Kidney (tissue), 14 donors: ENCODE measurements around the gene EHD4. TPM values are rescaled to one million over a fixed set of nuclear protein-coding genes. Genes with fewer than 3 reads are reported as not detected.

Source experiments
- DNase-seq, 5 donors: peaks; one replicate each; pipeline ENCODE4 v3.0.0-alpha.2; 2013 to 2020
- FAIRE-seq: peaks from 2 replicates; lab custom pipeline; 2012; peaks lifted over from hg19 to GRCh38; lab: Jason Lieb, UNC
- H3K27ac ChIP-seq, 2 donors: one replicate each; pipeline ENCODE4 v1.7.0; 2013; ENCODE audit warnings: low read depth in 2 of 2, low read length in 2 of 2, inconsistent platforms in 1 of 2
- H3K27me3 ChIP-seq: one replicate; pipeline ENCODE4 v1.7.1; 2013; ENCODE audit warnings: low read length, inconsistent platforms; ENCODE audit not compliant: control insufficient read depth, insufficient read depth
- H3K36me3 ChIP-seq, 3 donors: one replicate each; pipeline versions ENCODE4 v1.7.0 to v1.7.1; 2013; ENCODE audit warnings: low read length in 3 of 3, control low read depth in 1 of 3, inconsistent platforms in 1 of 3; ENCODE audit not compliant: insufficient read depth in 3 of 3, control insufficient read depth in 2 of 3
- H3K4me1 ChIP-seq, 3 donors: one replicate each; pipeline versions ENCODE4 v1.7.0 to v1.7.1; 2013; ENCODE audit warnings: low read length in 3 of 3, inconsistent platforms in 1 of 3, low read depth in 1 of 3; ENCODE audit not compliant: control insufficient read depth in 2 of 3, insufficient read depth in 2 of 3
- H3K4me3 ChIP-seq, 3 donors: one replicate each; pipeline versions ENCODE4 v1.7.0 to v1.8.1; 2013; ENCODE audit warnings: low read length in 3 of 3, control low read depth in 1 of 3, inconsistent platforms in 1 of 3
- H3K9ac ChIP-seq, 3 donors: one replicate each; pipeline versions ENCODE4 v1.7.0 to v1.7.1; 2013; ENCODE audit warnings: low read length in 3 of 3, control low read depth in 1 of 3, inconsistent platforms in 1 of 3
- H3K9me3 ChIP-seq, 3 donors: one replicate each; pipeline versions ENCODE4 v1.7.0 to v1.7.1; 2013; ENCODE audit warnings: low read length in 3 of 3, control low read depth in 1 of 3, inconsistent platforms in 1 of 3; ENCODE audit not compliant: control insufficient read depth in 2 of 3, insufficient read depth in 1 of 3
- CTCF ChIP-seq: IDR thresholded peaks from 3 replicates; pipeline ENCODE4 v1.5.1; 2012; ENCODE audit warnings: mild to moderate bottlenecking, moderate library complexity, borderline replicate concordance; ENCODE audit not compliant: insufficient read depth; ENCODE audit errors: extremely low read depth
- intact Hi-C: fragments of 100-400 bp; cut with DNase I; formaldehyde crosslinking; loops from one replicate; pipeline ENCODE4 v1.11.1; 2022
- polyA plus RNA-seq: library from polyadenylated mRNA; stranded (reverse); fragments of 350-450 nt; fragmentation: Illumina TruSeq; extraction: RNeasy Lipid Tissue Mini Kit (QIAGEN cat#74804); gene quantifications from one replicate; pipeline ENCODE4 v1.2.3, GENCODE V29; 2014; ENCODE audit warnings: low read depth, low replicate concordance; ENCODE audit not compliant: insufficient read depth
- total RNA-seq: library from RNA; stranded (reverse); fragmentation: NEBNext Ultra II Directional; extraction: Animal tissue kit (Norgen Biotek cat#: 25700); gene quantifications from one replicate; pipeline ENCODE4 v1.2.1, GENCODE V29; 2021
- donor health status: control.
- donor health status: control.
- donor health status: control.
- donor health status: control.
- donor health status: control.
- donor health status: DM: yes; HTN: yes; CAD: no.
- donor health status: Normal renal cell carcinoma (clear cell type).

The EHD4 gene
- total and polyA plus RNA-seq, 2 donors from 2014 or later, result 15.7 to 38.5 TPM

DNA sequence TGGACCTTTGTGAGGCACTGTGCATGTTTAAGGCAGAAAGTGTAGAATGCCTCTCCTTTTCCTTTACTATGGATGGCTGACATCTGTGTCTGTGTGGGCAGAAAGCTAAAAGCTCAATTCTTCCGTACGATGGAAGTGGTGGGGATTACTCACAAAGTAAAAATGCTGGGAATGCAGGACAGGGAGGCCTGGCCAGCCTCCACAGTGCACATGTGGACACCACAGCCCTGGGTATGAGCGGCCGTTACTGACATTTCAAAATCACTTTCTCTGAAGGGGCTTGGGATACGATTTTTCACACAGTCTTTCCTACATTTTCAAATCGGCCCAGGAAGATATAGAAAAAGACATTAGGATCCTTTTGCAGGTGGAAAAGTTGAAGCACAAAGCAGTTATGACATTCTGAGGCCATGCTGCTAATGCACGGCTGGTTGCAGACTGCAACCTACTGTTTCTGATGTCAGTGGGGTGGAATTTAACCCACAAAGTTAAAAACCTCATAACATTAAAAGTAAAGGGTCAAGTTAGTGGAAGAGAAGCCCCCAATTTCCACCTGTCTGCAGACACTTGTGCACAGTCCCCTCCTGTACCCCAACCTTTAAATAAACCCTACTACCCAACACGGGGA, 27.9 kb downstream of the EHD4 start:
- peak overlapping the region in 1 of 3 donors; percentile 42 for H3K9ac ChIP-seq
- H3K9me3 ChIP-seq, result no peaks in the 10 kb centered on the region
- H3K4me3 ChIP-seq, result no peak overlapping the region
- peak overlapping the region; percentile 24 to 53 for H3K27ac ChIP-seq
- FAIRE-seq (no peak), DNase-seq (peak in 3 of 5 donors; percentile 63 to 82 (median 76))
- H3K36me3 ChIP-seq, result peaks cover 0 to 4% (median 0%) of the 10 kb centered on the region in 3 donors
- TF ChIP-seq CTCF, result no peak
- peaks cover 4 to 27% (median 19%) of the 10 kb centered on the region in 3 donors for H3K4me1 ChIP-seq
- H3K27me3 ChIP-seq, result no peaks in the 10 kb centered on the region
- intact Hi-C loops, result no loop called here

DNA sequence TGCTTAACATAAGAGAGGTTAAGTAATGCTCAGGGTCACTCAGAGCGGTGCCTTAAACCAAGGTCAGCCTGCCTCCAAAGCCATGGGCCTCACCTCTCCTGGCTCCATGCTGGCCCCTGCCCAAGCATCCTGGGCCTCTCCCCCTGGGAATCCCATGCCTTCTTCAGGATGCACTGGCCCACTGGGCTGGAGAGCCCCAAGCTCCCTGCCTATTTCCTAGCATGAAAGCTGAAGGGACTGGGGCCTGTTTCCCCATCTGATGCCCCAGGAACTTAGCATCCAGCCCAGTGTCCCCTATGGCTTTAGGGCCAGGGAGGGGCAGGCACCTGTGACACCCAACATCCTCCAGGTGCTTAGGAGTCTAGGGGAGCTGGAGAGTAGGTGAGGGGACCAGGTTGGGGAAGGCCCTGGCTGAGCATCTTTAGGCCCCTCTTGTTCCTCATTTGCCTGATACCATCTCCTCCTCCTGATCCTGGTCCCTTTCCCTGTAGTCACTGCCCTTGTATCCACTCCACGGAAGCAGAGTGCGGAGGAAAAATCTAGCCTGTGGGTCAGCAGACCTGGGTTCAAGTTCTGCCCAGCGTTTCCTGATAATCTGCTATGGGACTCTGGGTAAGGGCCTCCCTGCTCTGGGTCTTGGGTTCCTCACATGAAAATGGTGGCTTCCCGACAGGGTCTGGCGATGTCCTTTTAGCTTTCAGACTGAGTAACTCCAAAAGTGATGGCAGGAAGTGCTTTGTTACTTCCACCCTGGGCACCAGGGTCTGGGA, 28.6 kb downstream of the EHD4 start:
- no peak for DNase-seq
- TF ChIP-seq CTCF, result no peak
- Histone ChIP-seq H3K27me3 (no peaks in the 10 kb centered on the region), H3K4me3 (no peak overlapping the region), H3K36me3 (peaks cover 0 to 4% (median 0%) of the 10 kb centered on the region in 3 donors), H3K9me3 (no peaks in the 10 kb centered on the region), H3K27ac (peak overlapping the region; percentile 36 to 53), H3K4me1 (peaks cover 4 to 27% (median 19%) of the 10 kb centered on the region in 3 donors), H3K9ac (no peak overlapping the region)
- intact Hi-C loops, result no loop called here
- no peak for FAIRE-seq

GRCh38 chr15:41942886-41943285, 29.5 kb downstream of the EHD4 start:
- FAIRE-seq (no peak), DNase-seq (no peak)
- Histone ChIP-seq H3K9me3 (no peaks in the 10 kb centered on the region), H3K4me3 (no peak overlapping the region), H3K4me1 (peaks cover 4 to 27% (median 19%) of the 10 kb centered on the region in 3 donors), H3K27me3 (no peaks in the 10 kb centered on the region), H3K27ac (no peak overlapping the region), H3K36me3 (peaks cover 0 to 4% (median 0%) of the 10 kb centered on the region in 3 donors), H3K9ac (no peak overlapping the region)
- intact Hi-C loops, result no loop called here
- TF ChIP-seq CTCF, result no peak
